ENCODE results near the gene EDARADD.

The EDARADD gene

GRCh38 chr1:236400061-236400603 lies 6.0 kb downstream of the EDARADD start:
- Histone ChIP-seq H3K4me2 (ENCODE audit: low read length) (peak overlapping the region; percentile 6), H3K27ac (ENCODE audit: low read depth, low read length) (peak overlapping the region; percentile 32), H3K4ac (ENCODE audit: low read depth, low read length) (no peak overlapping the region), H3K4me1 (ENCODE audit: control insufficient read depth, low read depth, low read length) (peaks cover 8% of the 10 kb centered on the region), H2AK5ac (ENCODE audit: low read length) (no peak overlapping the region), H3K79me2 (ENCODE audit: control insufficient read depth, insufficient read depth, low read length) (no peaks in the 10 kb centered on the region), H2BK5ac (ENCODE audit: low read length) (no peak overlapping the region), H2BK15ac (replicated peaks; ENCODE audit: low read depth) (no peak overlapping the region), H3K23ac (ENCODE audit: low read length) (no peak overlapping the region), H3K56ac (ENCODE audit: low read length) (peak overlapping the region; percentile 3), H2BK120ac (ENCODE audit: low read depth, low read length) (no peak overlapping the region), H3K27me3 (ENCODE audit: insufficient read depth, low read length, poor library complexity) (no peaks in the 10 kb centered on the region), H4K5ac (ENCODE audit: low read length) (no peak overlapping the region), H3K9ac (ENCODE audit: low read length) (peak overlapping the region; percentile 18), H3K4me3 (ENCODE audit: low read length) (no peak overlapping the region), H3K18ac (ENCODE audit: low read length) (no peak overlapping the region), H3K36me3 (ENCODE audit: control insufficient read depth, insufficient read depth, low read length) (no peaks in the 10 kb centered on the region), H3K79me1 (ENCODE audit: low read length) (no peaks in the 10 kb centered on the region), H4K8ac (ENCODE audit: low read depth, low read length) (no peak overlapping the region)
- no CpG with 5 or more reads among the region's 8 CpGs for WGBS (ENCODE audit: extremely low coverage, insufficient coverage, low lambda C conversion rate)
- peak; percentile 78 for DNase-seq

GRCh38 chr1:236401698-236402097 lies 7.6 kb downstream of the EDARADD start:
- Histone ChIP-seq H3K4me2 (ENCODE audit: low read length) (no peak overlapping the region), H2BK5ac (ENCODE audit: low read length) (no peak overlapping the region), H3K36me3 (ENCODE audit: control insufficient read depth, insufficient read depth, low read length) (no peaks in the 10 kb centered on the region), H3K79me1 (ENCODE audit: low read length) (no peaks in the 10 kb centered on the region), H3K4me3 (ENCODE audit: low read length) (no peak overlapping the region), H4K8ac (ENCODE audit: low read depth, low read length) (no peak overlapping the region), H3K27me3 (ENCODE audit: insufficient read depth, low read length, poor library complexity) (no peaks in the 10 kb centered on the region), H2BK15ac (replicated peaks; ENCODE audit: low read depth) (no peak overlapping the region), H3K56ac (ENCODE audit: low read length) (no peak overlapping the region), H3K79me2 (ENCODE audit: control insufficient read depth, insufficient read depth, low read length) (no peaks in the 10 kb centered on the region), H2AK5ac (ENCODE audit: low read length) (no peak overlapping the region), H3K23ac (ENCODE audit: low read length) (no peak overlapping the region), H4K5ac (ENCODE audit: low read length) (no peak overlapping the region), H3K4ac (ENCODE audit: low read depth, low read length) (no peak overlapping the region), H3K4me1 (ENCODE audit: control insufficient read depth, low read depth, low read length) (peaks cover 8% of the 10 kb centered on the region), H2BK120ac (ENCODE audit: low read depth, low read length) (no peak overlapping the region), H3K27ac (ENCODE audit: low read depth, low read length) (no peak overlapping the region), H3K18ac (ENCODE audit: low read length) (no peak overlapping the region), H3K9ac (ENCODE audit: low read length) (no peak overlapping the region)
- DNase-seq: no peak
- WGBS (ENCODE audit: extremely low coverage, insufficient coverage, low lambda C conversion rate): no CpG with 5 or more reads among the region's 7 CpGs

- peaks cover 8% of the 10 kb centered on the region for H3K4me1 ChIP-seq (ENCODE audit: control insufficient read depth, low read depth, low read length)
- H4K5ac ChIP-seq (ENCODE audit: low read length): no peak overlapping the region
- H3K79me2 ChIP-seq (ENCODE audit: control insufficient read depth, insufficient read depth, low read length): no peaks in the 10 kb centered on the region
- H3K4ac ChIP-seq (ENCODE audit: low read depth, low read length): no peak overlapping the region
- no peaks in the 10 kb centered on the region for H3K79me1 ChIP-seq (ENCODE audit: low read length)
- H3K36me3 ChIP-seq (ENCODE audit: control insufficient read depth, insufficient read depth, low read length): no peaks in the 10 kb centered on the region
- H4K8ac ChIP-seq (ENCODE audit: low read depth, low read length): no peak overlapping the region
- no peaks in the 10 kb centered on the region for H3K27me3 ChIP-seq (ENCODE audit: insufficient read depth, low read length, poor library complexity)
- no peak overlapping the region for H2AK5ac ChIP-seq (ENCODE audit: low read length)
- H3K9ac ChIP-seq (ENCODE audit: low read length): no peak overlapping the region
- H2BK15ac ChIP-seq (replicated peaks; ENCODE audit: low read depth): no peak overlapping the region
- no peak overlapping the region for H2BK5ac ChIP-seq (ENCODE audit: low read length)
- no peak overlapping the region for H3K18ac ChIP-seq (ENCODE audit: low read length)
- H3K23ac ChIP-seq (ENCODE audit: low read length): no peak overlapping the region
- H3K4me3 ChIP-seq (ENCODE audit: low read length): no peak overlapping the region
- no CpG with 5 or more reads among the region's 18 CpGs for WGBS (ENCODE audit: extremely low coverage, insufficient coverage, low lambda C conversion rate)
- no peak for DNase-seq
- H3K27ac ChIP-seq (ENCODE audit: low read depth, low read length): no peak overlapping the region
- no peak overlapping the region for H3K56ac ChIP-seq (ENCODE audit: low read length)
- H3K4me2 ChIP-seq (ENCODE audit: low read length): no peak overlapping the region
- no peak overlapping the region for H2BK120ac ChIP-seq (ENCODE audit: low read depth, low read length)
Observed at GRCh38 chr1:236403905-236404696, 10.0 kb downstream of the EDARADD start.

GRCh38 chr1:236407059-236407458 lies 13.0 kb downstream of the EDARADD start:
- H3K4me1 ChIP-seq (ENCODE audit: control insufficient read depth, low read depth, low read length): no peaks in the 10 kb centered on the region
- no peak overlapping the region for H3K23ac ChIP-seq (ENCODE audit: low read length)
- no peak overlapping the region for H3K56ac ChIP-seq (ENCODE audit: low read length)
- no peak overlapping the region for H2BK15ac ChIP-seq (replicated peaks; ENCODE audit: low read depth)
- no peak overlapping the region for H3K9ac ChIP-seq (ENCODE audit: low read length)
- no peaks in the 10 kb centered on the region for H3K36me3 ChIP-seq (ENCODE audit: control insufficient read depth, insufficient read depth, low read length)
- no peaks in the 10 kb centered on the region for H3K27me3 ChIP-seq (ENCODE audit: insufficient read depth, low read length, poor library complexity)
- no peak overlapping the region for H4K5ac ChIP-seq (ENCODE audit: low read length)
- no CpG with 5 or more reads among the region's 5 CpGs for WGBS (ENCODE audit: extremely low coverage, insufficient coverage, low lambda C conversion rate)
- H4K8ac ChIP-seq (ENCODE audit: low read depth, low read length): no peak overlapping the region
- no peak overlapping the region for H3K18ac ChIP-seq (ENCODE audit: low read length)
- DNase-seq: no peak
- no peak overlapping the region for H2BK120ac ChIP-seq (ENCODE audit: low read depth, low read length)
- no peak overlapping the region for H3K4me2 ChIP-seq (ENCODE audit: low read length)
- no peaks in the 10 kb centered on the region for H3K79me1 ChIP-seq (ENCODE audit: low read length)
- H3K4ac ChIP-seq (ENCODE audit: low read depth, low read length): no peak overlapping the region
- H3K79me2 ChIP-seq (ENCODE audit: control insufficient read depth, insufficient read depth, low read length): no peaks in the 10 kb centered on the region
- no peak overlapping the region for H3K4me3 ChIP-seq (ENCODE audit: low read length)
- H2AK5ac ChIP-seq (ENCODE audit: low read length): no peak overlapping the region
- no peak overlapping the region for H3K27ac ChIP-seq (ENCODE audit: low read depth, low read length)
- H2BK5ac ChIP-seq (ENCODE audit: low read length): no peak overlapping the region

- Histone ChIP-seq H3K9ac (ENCODE audit: low read length) (no peak overlapping the region), H3K27ac (ENCODE audit: low read depth, low read length) (no peak overlapping the region), H3K18ac (ENCODE audit: low read length) (no peak overlapping the region), H3K36me3 (ENCODE audit: control insufficient read depth, insufficient read depth, low read length) (no peaks in the 10 kb centered on the region), H3K4me1 (ENCODE audit: control insufficient read depth, low read depth, low read length) (peaks cover 5% of the 10 kb centered on the region), H3K4me3 (ENCODE audit: low read length) (no peak overlapping the region), H2BK120ac (ENCODE audit: low read depth, low read length) (no peak overlapping the region), H3K4ac (ENCODE audit: low read depth, low read length) (no peak overlapping the region), H4K8ac (ENCODE audit: low read depth, low read length) (no peak overlapping the region), H3K4me2 (ENCODE audit: low read length) (no peak overlapping the region), H3K23ac (ENCODE audit: low read length) (no peak overlapping the region), H2AK5ac (ENCODE audit: low read length) (no peak overlapping the region), H4K5ac (ENCODE audit: low read length) (no peak overlapping the region), H3K56ac (ENCODE audit: low read length) (no peak overlapping the region), H2BK15ac (replicated peaks; ENCODE audit: low read depth) (no peak overlapping the region), H3K79me1 (ENCODE audit: low read length) (no peaks in the 10 kb centered on the region), H3K79me2 (ENCODE audit: control insufficient read depth, insufficient read depth, low read length) (no peaks in the 10 kb centered on the region), H2BK5ac (ENCODE audit: low read length) (no peak overlapping the region), H3K27me3 (ENCODE audit: insufficient read depth, low read length, poor library complexity) (no peaks in the 10 kb centered on the region)
- no peak for DNase-seq
- WGBS (ENCODE audit: extremely low coverage, insufficient coverage, low lambda C conversion rate): no CpG with 5 or more reads among the region's 3 CpGs
Observed at GRCh38 chr1:236413688-236414087, 19.6 kb downstream of the EDARADD start.
